Right lobe of liver (tissue), 6 donors: ENCODE results near the gene GAB1. TPM values are rescaled to one million over a fixed set of nuclear protein-coding genes. Genes with fewer than 3 reads are reported as not detected.

Experiments used
- ATAC-seq, 4 donors: fragments of 200-7000 bp; cut with Tn5 transposase; one replicate each; pipeline ENCODE4 v1.9.1; 2020; ENCODE audit warnings: mild to moderate bottlenecking in 4 of 4, moderate library complexity in 4 of 4
- DNase-seq, 3 donors: peaks; one replicate each; pipeline ENCODE4 v3.0.0-alpha.2; 2020
- H3K27ac ChIP-seq, 3 donors: fragments of 200-600 bp; one replicate each; pipeline ENCODE4 v1.8.0; 2022
- H3K27me3 ChIP-seq, 2 donors: fragments of 200-600 bp; one replicate each; pipeline ENCODE4 v1.8.0; 2022
- H3K36me3 ChIP-seq, 4 donors: fragments of 200-600 bp; sonication (generic) in 1 of 4; one replicate each; pipeline versions ENCODE4 v1.5.1 to v1.8.0; 2017 to 2022; ENCODE audit warnings: control low read depth in 1 of 4
- H3K4me1 ChIP-seq, 4 donors: fragments of 200-600 bp; sonication (generic) in 1 of 4; one replicate each; pipeline versions ENCODE4 v1.5.1 to v1.8.0; 2017 to 2022; ENCODE audit warnings: control low read depth in 1 of 4
- H3K4me3 ChIP-seq, 3 donors: fragments of 200-600 bp; one replicate each; pipeline ENCODE4 v1.8.0; 2022
- H3K9me3 ChIP-seq, 4 donors: fragments of 200-600 bp; sonication (generic) in 1 of 4; one replicate each; pipeline versions ENCODE4 v1.5.1 to v1.8.0; 2017 to 2022; ENCODE audit warnings: control low read depth in 1 of 4
- POLR2A ChIP-seq: fragments of 450-650 bp; IDR thresholded peaks from one replicate; pipeline ENCODE4 v1.6.1; 2017; ENCODE audit warnings: antibody characterized with exemption, mild to moderate bottlenecking
- whole genome bisulfite sequencing: methylation state at CpG from one replicate; pipeline ENCODE4 v1.1.6; 2018; ENCODE audit warnings: low coverage, low lambda C conversion rate; ENCODE audit not compliant: insufficient coverage; ENCODE audit errors: missing lambda C conversion rate; 5-methylcytosine and 5-hydroxymethylcytosine counted together
- intact Hi-C, 2 donors: fragments of 100-400 bp; cut with DNase I; formaldehyde crosslinking; loops; one replicate each; pipeline versions ENCODE4 v1.11.2 to v1.14.1; 2022
- total RNA-seq, 6 experiments: library from RNA; depleted of rRNA in 2 of 6; stranded (reverse); fragments of >200 nt in 2 of 6; fragmentation: NEBNext Ultra II Directional in 3 of 6; extraction: Animal tissue kit (Norgen Biotek cat#: 25700) in 3 of 6; gene quantifications; one replicate each; pipeline versions ENCODE4 v1.1.0 to v1.2.4, GENCODE V29; 2016 to 2023
- TF ChIP-seq, protein P1 (sequence below), 4 donors: fragments of 200-600 bp in 3 of 4; fragments of 450-650 bp in 1 of 4; IDR thresholded peaks; one replicate each; pipeline versions ENCODE4 v1.5.1 to v1.8.0; 2016 to 2022; ENCODE audit warnings: antibody characterized with exemption in 4 of 4, mild to moderate bottlenecking in 2 of 4
- donor health status: DM: no; HTN: yes; CAD: no.
- donor health status: DM: no; HTN: no; CAD: no.
- donor health status: DM: no; HTN: no; CAD: no.
- donor health status: DM: no; HTN: yes; CAD: no.
- donor health status: DM: no; HTN: yes; CAD: no.

The GAB1 gene
- total RNA-seq, 6 experiments from 2014 or later, result 7.0 to 13.0 (median 9.7) TPM

DNA sequence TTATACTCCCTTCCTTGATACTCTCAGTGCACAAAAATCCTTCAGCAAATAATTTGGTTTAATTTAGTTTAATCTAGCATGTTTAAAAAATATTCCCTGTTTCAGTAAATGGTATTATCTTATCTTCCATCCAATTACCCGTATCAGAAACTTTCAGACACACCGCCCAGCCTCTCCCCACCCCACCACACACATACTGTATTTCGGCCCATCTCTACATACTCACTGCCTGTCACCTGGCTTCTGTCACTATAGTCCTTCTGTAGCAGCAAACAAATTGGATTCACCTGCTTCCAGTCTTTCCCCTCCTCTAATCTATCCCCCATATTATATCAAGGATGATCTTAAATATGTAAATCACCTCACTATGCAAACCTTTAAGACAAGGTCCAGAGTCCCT is 24.8 kb upstream of the GAB1 start:
- Histone ChIP-seq H3K27ac (no peak overlapping the region), H3K4me1 (no peaks in the 10 kb centered on the region), H3K9me3 (no peaks in the 10 kb centered on the region), H3K4me3 (no peak overlapping the region), H3K36me3 (no peaks in the 10 kb centered on the region), H3K27me3 (no peaks in the 10 kb centered on the region)
- DNase-seq (no peak), ATAC-seq (no peak)
- WGBS, result 66% methylated on average over 3 of the region's 3 CpGs
- TF ChIP-seq POLR2A, result no peak
- TF ChIP-seq, protein P1, sequence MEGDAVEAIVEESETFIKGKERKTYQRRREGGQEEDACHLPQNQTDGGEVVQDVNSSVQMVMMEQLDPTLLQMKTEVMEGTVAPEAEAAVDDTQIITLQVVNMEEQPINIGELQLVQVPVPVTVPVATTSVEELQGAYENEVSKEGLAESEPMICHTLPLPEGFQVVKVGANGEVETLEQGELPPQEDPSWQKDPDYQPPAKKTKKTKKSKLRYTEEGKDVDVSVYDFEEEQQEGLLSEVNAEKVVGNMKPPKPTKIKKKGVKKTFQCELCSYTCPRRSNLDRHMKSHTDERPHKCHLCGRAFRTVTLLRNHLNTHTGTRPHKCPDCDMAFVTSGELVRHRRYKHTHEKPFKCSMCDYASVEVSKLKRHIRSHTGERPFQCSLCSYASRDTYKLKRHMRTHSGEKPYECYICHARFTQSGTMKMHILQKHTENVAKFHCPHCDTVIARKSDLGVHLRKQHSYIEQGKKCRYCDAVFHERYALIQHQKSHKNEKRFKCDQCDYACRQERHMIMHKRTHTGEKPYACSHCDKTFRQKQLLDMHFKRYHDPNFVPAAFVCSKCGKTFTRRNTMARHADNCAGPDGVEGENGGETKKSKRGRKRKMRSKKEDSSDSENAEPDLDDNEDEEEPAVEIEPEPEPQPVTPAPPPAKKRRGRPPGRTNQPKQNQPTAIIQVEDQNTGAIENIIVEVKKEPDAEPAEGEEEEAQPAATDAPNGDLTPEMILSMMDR (IDR thresholded peaks at IDR 0.05), result no peak
- intact Hi-C loops, result no loop called here

DNA sequence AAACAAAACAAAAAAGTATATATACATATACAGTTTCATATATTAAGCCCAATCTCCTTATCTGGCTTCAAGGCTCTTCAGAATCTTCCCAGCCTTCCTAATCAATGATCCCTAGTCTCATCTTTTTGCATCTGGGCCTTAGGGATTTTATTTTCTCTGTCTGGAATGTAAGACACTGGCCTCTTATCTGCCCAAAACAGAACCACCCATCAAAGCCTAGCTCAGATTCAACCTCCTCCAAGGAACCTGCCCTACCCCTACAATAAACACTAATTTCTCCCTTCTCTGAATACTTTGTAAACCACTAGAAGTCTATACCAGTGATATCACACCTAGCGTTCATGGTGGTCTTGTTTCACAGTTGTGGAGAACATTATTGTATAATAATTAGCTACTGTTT is 23.2 kb upstream of the GAB1 start:
- Histone ChIP-seq H3K27ac (no peak overlapping the region), H3K4me1 (no peaks in the 10 kb centered on the region), H3K4me3 (no peak overlapping the region), H3K36me3 (no peaks in the 10 kb centered on the region), H3K9me3 (no peaks in the 10 kb centered on the region), H3K27me3 (no peaks in the 10 kb centered on the region)
- DNase-seq (no peak), ATAC-seq (no peak)
- TF ChIP-seq POLR2A, result no peak
- TF ChIP-seq, protein P1 (IDR thresholded peaks at IDR 0.05), result no peak
- 86% methylated on average over 1 of the region's 1 CpG for WGBS
- intact Hi-C loops, result no loop called here

DNA sequence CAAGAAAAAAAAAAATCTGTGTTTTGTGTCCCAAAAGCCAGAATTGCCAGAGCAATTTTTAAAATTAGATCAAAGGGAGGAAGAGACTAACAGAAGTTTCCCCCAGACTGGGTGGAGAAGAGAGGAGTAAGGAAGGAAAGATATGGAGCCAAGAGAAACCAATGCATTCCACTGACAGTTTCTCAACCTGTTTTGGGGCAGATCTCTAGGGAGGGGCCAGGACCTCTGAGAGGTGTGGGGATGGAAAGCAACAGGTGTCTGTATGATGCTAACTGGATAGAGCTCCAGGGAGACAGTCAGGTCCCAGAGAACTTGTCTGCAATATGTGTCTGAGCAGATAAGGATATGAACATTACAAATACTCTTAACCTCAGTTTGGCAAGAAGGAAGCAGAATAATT is 22.7 kb upstream of the GAB1 start:
- Histone ChIP-seq H3K4me1 (no peaks in the 10 kb centered on the region), H3K36me3 (no peaks in the 10 kb centered on the region), H3K27ac (no peak overlapping the region), H3K27me3 (no peaks in the 10 kb centered on the region), H3K9me3 (no peaks in the 10 kb centered on the region), H3K4me3 (no peak overlapping the region)
- intact Hi-C loops, result no loop called here
- ATAC-seq, result no peak
- TF ChIP-seq, protein P1 (IDR thresholded peaks at IDR 0.05), result no peak
- TF ChIP-seq POLR2A, result no peak
- no peak for DNase-seq

DNA sequence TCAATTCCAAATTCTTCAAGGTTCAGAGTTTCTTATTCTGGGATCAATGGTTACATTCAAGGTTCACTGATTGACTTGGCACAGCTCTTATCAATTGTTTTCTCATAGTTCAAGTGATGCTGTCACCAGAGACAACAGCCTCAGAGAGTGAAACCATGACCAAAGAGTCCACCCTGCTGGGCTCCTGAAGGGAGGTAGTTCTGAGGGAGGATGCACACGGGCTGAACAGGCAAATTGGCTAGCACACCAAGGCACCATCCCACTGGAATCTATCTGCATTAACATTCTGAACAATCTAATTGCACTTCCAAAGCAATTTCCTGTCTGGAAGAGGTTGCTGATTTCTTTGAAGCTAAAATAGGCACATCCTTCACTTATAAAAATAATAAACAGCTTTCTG is 16.6 kb upstream of the GAB1 start:
- intact Hi-C loops, result no loop called here
- no peak for TF ChIP-seq POLR2A
- TF ChIP-seq, protein P1 (IDR thresholded peaks at IDR 0.05), result no peak
- Histone ChIP-seq H3K27ac (no peak overlapping the region), H3K27me3 (no peaks in the 10 kb centered on the region), H3K4me3 (no peak overlapping the region), H3K9me3 (no peaks in the 10 kb centered on the region), H3K36me3 (no peaks in the 10 kb centered on the region), H3K4me1 (no peaks in the 10 kb centered on the region)
- ATAC-seq, result no peak
- 11% methylated on average over 1 of the region's 1 CpG for WGBS
- no peak for DNase-seq

DNA sequence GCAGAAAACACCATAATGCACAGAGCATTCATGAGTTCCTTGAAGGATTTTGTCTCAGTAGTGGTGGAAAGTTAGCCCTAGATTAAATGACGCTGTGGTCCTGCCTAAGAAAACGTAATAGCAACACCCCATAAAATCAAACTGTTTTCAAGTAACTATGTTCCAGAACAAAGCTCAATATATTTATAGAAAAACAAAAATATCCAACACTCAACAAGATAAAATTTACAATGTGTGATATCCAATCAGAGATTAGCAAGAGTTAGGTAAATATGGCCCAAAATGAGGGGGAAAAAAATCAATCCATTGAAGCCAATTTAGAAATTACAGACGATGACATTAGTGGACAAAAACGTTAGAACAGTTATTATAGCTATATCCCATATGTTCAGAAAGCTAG is 9.9 kb upstream of the GAB1 start:
- DNase-seq, result no peak
- TF ChIP-seq, protein P1 (IDR thresholded peaks at IDR 0.05), result no peak
- no peak for TF ChIP-seq POLR2A
- H3K36me3 ChIP-seq, result no peaks in the 10 kb centered on the region
- WGBS, result 58% methylated on average over 4 of the region's 4 CpGs
- ATAC-seq, result no peak
- H3K27ac ChIP-seq, result no peak overlapping the region
- intact Hi-C loops, result no loop called here
- H3K9me3 ChIP-seq, result no peaks in the 10 kb centered on the region
- no peaks in the 10 kb centered on the region for H3K27me3 ChIP-seq
- H3K4me1 ChIP-seq, result no peaks in the 10 kb centered on the region
- H3K4me3 ChIP-seq, result no peak overlapping the region
